NB4 (cell line): ENCODE results near the gene PPFIBP2.

Source experiments
- CTCF ChIP-seq: IDR thresholded peaks from one replicate; pipeline ENCODE4 v1.5.1; 2012; ENCODE audit warnings: low read depth, low read length
- MAX ChIP-seq: IDR thresholded peaks from 2 replicates; pipeline ENCODE4 v1.6.1; 2011; ENCODE audit warnings: low read depth, low read length

DNA sequence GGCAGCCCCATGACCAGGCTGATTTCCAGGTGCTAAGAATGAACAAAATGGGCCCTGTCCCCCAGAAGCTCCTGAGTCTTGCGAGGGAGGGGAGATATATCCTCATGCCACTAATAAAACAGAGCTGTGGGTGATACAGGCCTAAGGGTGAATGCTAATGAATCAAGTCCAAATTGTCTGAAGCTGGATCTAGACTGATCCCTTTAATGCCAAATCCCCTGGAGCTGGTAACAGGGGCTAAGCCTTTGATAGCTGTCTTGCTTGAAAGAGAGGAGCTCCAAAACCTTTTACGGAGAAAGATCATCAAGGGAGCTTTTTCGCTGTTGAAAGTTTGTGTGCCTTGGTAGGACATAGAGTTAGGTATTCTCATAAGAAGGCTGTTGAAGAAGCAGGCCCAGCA is 79.7 kb downstream of the PPFIBP2 start:
- TF ChIP-seq CTCF, result no peak
- TF ChIP-seq MAX, result no peak
